ENCODE results near the gene PDP2.

The PDP2 gene

DNA sequence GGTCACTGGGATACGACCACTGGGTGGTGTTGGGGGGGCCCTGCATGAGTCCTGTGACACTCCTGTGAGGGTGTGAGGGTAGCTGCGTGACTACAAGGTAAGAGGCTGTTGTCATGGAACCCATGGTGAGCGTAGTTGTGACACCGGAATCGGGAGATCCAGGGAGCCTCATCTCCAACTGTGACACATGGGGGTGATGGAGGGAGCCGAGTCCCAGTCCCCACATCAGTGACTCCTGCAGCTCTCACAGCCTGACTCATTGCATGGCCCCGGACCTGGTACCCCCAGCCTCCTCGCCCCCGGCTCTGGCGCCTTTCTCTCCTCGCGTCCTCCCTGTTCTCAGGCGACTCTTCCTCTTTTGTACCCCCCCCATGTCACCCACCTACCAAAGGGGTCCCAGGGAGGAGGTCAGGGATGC is 24.1 kb downstream of the PDP2 start:
- DNase-seq (ENCODE audit: low read depth) = no peak

GRCh38 chr16:66904846-66905632 is 24.7 kb downstream of the PDP2 start:
- DNase-seq (ENCODE audit: low read depth) = no peak

DNA sequence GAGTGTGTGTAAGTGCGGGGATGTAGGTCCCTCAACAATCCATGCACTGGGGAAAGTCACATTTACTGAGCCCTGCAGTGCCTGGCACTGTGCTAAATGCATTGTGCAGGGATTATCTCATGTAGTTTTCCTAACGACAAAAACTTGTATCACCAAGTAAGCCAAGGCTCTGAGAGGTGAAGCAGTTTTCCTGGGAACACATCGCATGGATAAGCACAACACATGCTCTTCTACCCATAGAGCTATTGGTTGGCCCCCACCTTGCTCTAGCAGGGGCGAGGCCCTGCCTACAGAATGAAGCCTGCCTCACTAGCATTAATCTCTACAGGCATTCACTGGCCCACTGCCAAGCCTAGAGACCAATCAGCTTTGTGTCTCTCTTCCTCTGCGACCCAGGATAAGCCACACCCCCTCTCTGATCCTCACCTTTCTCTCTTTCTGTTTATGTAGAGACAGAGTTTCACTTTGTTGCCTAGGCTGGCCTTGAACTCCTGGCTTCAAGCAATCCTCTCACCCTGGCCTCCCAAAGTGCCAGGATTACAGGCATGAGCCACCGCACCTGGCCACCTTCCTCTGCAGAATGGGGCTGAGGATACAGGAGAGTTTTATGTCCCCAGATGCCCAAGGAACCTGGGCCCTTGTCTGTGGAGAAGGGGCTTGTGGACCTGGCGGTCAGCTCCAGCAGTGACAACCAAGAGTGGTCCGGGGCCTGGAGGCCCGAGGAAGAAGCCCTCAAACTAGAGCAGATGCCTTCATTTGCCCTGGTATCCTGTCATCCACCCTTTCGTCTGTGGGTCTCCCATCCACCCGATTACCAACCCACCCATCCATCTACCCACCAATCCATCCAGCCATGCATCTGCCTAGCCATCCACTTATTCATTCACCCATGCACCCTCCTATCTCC is 25.6 kb downstream of the PDP2 start:
- DNase-seq (ENCODE audit: low read depth) = no peak

- DNase-seq (ENCODE audit: low read depth) = no peak
These were observed 26.9 kb downstream of the PDP2 start for GRCh38 chr16:66906916-66907836.

- no peak for DNase-seq (ENCODE audit: low read depth)
These were observed 27.8 kb downstream of the PDP2 start for GRCh38 chr16:66908116-66908515.

- no peak for DNase-seq (ENCODE audit: low read depth)
These were observed 28.6 kb downstream of the PDP2 start for GRCh38 chr16:66908762-66909559.

DNA sequence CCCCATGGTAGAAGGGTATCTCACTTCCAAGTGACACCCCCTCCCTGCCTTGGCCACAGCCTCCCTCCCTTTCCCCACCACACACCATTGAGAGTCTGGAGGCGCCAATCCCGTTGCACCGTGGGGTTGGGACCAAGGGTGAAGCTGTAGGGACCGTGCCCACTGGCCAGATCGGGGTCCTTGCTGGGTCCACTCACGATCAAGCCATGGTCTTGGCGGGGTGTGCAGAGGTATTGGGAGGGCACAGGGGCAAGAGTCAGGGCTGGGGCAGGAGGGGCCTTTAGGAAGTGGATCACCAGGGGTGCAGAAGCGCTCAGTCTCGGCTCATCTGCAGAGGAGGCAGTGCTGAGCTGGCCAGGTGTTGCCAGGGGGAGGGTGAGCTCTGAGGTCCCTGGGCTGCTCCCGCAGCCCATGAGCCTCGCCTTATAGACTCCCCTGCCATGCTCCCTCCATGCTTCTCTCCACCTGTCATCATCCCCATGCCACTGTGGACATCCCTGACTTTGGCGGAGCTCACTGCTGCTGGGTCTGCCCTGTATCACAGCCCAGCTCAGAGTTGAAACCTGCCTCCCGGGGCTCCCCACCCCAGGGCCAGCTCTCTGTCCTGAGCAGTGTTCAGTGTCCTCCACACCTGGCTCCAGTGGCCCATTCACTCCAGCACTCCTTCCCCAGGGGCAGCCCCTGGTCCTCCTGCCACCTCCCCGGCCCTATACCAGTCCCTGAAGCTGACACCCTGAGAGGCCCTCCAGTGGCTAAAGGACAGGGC is 30.0 kb downstream of the PDP2 start:
- no peak for DNase-seq (ENCODE audit: low read depth)

DNA sequence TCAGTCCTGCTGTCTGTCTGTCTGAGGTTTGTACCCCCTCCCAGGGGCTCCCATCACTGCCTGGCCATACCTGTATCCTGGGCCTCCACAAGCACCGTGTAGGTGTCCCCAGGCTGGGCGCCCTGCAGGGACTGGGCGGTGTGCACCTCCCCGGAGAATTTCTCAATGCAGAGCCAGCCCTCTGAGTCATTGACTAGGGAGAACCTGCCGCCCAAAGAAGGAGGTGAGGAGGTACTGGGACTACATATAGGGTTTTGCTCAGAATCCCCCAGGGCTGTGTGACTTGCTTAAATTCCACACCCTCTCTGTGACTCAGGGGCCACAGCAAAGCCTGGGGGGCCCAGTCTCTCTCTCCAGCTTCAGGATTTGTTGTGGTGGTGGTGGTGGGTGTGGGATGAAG is 30.8 kb downstream of the PDP2 start:
- DNase-seq (ENCODE audit: low read depth) = no peak

- DNase-seq (ENCODE audit: low read depth) = no peak
These were observed 31.5 kb downstream of the PDP2 start for GRCh38 chr16:66911801-66912200.

- DNase-seq (ENCODE audit: low read depth) = no peak
These were observed 32.8 kb downstream of the PDP2 start for GRCh38 chr16:66913081-66913480.

DNA sequence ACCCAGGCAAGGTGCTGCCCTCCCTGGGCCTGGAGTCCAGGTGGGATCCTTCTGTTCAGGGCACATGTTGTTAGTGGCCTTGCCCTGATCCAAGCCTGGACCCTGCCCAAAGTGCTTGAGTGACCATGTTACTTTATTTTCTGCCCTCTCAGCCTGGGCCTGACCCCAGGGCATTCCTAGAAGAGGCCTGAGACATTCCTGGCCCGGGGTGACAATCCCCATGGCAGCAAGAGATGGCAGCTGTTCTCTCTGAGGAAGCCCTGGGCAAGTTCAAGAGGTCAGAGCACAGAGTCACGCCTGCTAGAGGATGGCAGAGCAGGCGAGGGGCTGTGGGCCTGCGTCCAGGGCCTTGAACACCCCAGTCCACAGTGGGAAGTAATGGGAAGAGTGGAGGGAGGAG is 33.4 kb downstream of the PDP2 start:
- no peak for DNase-seq (ENCODE audit: low read depth)

GRCh38 chr16:66914541-66914940 is 34.2 kb downstream of the PDP2 start:
- DNase-seq (ENCODE audit: low read depth) = no peak

GRCh38 chr16:66915041-66915440 is 34.7 kb downstream of the PDP2 start:
- DNase-seq (ENCODE audit: low read depth) = no peak

GRCh38 chr16:66916518-66916917 is 36.2 kb downstream of the PDP2 start:
- no peak for DNase-seq (ENCODE audit: low read depth)

GRCh38 chr16:66917741-66918140 is 37.4 kb downstream of the PDP2 start:
- no peak for DNase-seq (ENCODE audit: low read depth)

- DNase-seq (ENCODE audit: low read depth) = no peak
These were observed 38.0 kb downstream of the PDP2 start for GRCh38 chr16:66918355-66918754.

DNA sequence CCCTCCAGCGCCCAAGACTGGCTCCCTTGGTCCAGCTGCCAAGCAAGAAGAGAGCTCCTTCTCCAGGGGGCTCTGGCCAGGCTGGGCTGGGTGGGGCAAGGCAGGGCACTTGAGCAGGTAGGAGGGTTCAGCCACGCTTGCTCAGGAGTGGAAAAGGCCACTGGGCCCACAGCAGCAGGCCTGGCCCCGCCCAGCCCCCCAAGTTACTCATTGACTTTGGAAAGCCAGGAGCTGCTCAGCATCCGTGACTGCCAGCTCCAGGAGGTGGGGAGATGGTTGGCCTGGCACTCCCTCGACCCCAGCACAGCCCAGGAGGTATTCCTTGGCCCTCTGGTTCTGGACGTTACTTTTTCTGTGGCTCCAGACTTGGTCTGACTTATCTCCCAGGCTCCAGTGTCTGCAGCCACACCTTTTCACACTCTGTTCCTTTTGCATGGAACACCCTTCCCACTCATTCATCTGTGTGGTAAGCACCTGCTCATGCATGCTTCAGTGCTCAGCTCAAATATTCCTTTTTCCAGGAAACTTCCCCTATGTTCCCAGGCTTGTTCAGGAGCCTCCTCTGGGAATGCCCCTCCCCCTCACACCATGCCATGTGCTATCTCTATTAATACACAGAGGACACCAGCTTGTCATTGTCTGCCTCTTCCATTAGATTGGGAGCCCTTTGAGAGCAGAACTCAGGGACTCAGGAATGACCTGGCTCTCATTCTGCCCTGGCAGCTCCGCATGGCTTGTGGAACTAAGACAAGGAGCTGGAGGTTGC is 38.7 kb downstream of the PDP2 start, which contains the start of gene CDH16:
Gene CDH16 (minus strand): TSS at position 83 of the 766 bp plus-strand sequence. CDS start 820 bp downstream, outside the sequence.
- DNase-seq (ENCODE audit: low read depth) = no peak

- DNase-seq (ENCODE audit: low read depth) = no peak
These were observed 39.4 kb downstream of the PDP2 start for GRCh38 chr16:66919569-66920298.

GRCh38 chr16:66920299-66920590 is 39.9 kb downstream of the PDP2 start:
- DNase-seq (ENCODE audit: low read depth) = no peak

Measured in CMK (cell line).